ENCODE measurements around the gene FILIP1L.

- TF ChIP-seq CTCF (conservative IDR thresholded peaks at IDR 0.05; ENCODE audit: low read depth, low read length) = no peak
- no peak for TF ChIP-seq EZH2 (IDR thresholded peaks at IDR 0.05; ENCODE audit: borderline replicate concordance, low read depth, low read length, poor library complexity, severe bottlenecking)
These were observed 41.1 kb downstream of the FILIP1L start for GRCh38 chr3:100073049-100073713.
